NB4 (cell line): ENCODE results near the gene POLR3H.

Experiments used
- MYC ChIP-seq: IDR thresholded peaks from 2 replicates; pipeline ENCODE4 v1.6.1; 2011; ENCODE audit warnings: low read depth, low read length
- POLR2A ChIP-seq: IDR thresholded peaks from 2 replicates; pipeline ENCODE4 v1.6.1; 2011; ENCODE audit warnings: mild to moderate bottlenecking; ENCODE audit not compliant: insufficient read length; ENCODE audit errors: extremely low read depth
- TF ChIP-seq, protein P1 (sequence below): IDR thresholded peaks from one replicate; pipeline ENCODE4 v1.5.1; 2012; ENCODE audit warnings: low read depth, low read length

DNA sequence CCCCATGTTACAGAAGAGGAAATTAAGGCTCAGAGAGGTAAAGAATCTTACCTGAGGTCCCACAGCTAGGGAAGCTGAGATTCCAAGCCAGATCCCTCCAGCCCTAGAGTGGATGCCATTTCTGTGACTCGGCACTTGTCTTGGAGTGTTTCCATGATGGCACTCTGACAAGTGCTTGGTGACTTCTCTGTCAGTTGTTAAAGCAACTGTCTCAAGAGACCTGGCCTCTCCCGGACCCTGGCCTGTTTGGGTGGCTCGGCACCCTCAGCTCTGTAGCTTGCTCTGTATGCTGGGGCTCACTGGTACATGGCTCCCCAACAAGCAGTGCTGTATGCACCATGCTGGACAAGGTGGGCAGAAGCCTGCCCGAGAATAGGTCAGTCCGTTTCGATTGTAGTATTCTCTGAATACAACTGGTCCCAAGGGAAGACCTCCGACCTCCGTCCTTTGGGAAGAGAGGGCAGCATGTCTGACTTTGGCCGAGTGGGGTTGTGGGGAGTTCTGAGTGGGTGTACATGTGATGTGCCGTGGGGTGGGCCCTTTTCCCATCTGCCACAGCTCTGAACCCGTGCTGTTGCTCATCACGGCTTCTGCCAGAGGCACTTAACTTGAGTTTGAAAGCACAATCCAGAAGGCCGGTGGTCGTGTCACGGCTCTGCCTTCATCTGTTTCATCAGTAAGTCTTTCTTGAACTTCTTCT, 63.0 kb downstream of the POLR3H start:
- TF ChIP-seq, protein P1, sequence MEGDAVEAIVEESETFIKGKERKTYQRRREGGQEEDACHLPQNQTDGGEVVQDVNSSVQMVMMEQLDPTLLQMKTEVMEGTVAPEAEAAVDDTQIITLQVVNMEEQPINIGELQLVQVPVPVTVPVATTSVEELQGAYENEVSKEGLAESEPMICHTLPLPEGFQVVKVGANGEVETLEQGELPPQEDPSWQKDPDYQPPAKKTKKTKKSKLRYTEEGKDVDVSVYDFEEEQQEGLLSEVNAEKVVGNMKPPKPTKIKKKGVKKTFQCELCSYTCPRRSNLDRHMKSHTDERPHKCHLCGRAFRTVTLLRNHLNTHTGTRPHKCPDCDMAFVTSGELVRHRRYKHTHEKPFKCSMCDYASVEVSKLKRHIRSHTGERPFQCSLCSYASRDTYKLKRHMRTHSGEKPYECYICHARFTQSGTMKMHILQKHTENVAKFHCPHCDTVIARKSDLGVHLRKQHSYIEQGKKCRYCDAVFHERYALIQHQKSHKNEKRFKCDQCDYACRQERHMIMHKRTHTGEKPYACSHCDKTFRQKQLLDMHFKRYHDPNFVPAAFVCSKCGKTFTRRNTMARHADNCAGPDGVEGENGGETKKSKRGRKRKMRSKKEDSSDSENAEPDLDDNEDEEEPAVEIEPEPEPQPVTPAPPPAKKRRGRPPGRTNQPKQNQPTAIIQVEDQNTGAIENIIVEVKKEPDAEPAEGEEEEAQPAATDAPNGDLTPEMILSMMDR: no peak
- TF ChIP-seq POLR2A (no peak), MYC (no peak)
